Measurements from ENCODE around the gene SLC7A8. TPM values are rescaled to one million over a fixed set of nuclear protein-coding genes. Genes with fewer than 3 reads are reported as not detected.

Gene SLC7A8
- polyA plus RNA-seq, 1 donor (not counting 4 experiments of a cell fraction or from before 2014, with no cell fraction given), result 29.1 TPM

DNA sequence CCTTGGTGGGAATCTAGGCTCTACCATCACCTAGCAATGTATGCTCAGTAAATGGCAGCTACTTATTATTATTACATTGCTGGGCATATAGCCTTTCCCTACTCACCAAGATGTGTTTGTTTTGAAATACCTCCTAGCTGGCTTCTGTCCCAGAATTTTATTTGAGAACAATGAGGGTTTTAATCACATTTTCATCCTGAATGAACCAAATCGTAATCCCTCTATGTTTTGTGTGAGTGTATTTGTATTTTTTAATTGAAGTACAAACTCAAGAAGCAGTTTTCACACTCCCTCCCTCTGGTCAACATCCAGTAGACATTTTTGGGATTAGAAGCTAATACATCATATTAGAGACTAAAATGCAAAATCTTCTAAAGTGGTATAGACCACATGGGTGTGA lies 7.6 kb downstream of the SLC7A8 start:
- H3K9me1 ChIP-seq (ENCODE audit: control insufficient read depth, extremely low read depth, insufficient read depth, low read length), result no peaks in the 10 kb centered on the region
- H3K9me3 ChIP-seq (ENCODE audit: control insufficient read depth, low read depth, low read length), result no peaks in the 10 kb centered on the region
- H3K4me1 ChIP-seq (ENCODE audit: control insufficient read depth, extremely low read depth, insufficient read depth, low read length), result peaks cover 33% of the 10 kb centered on the region
- H3K79me2 ChIP-seq (ENCODE audit: control insufficient read depth, insufficient read depth, low read length), result no peaks in the 10 kb centered on the region
- no peak overlapping the region for H3K4me3 ChIP-seq (ENCODE audit: control insufficient read depth in 2 of 3, extremely low read depth in 1 of 3, insufficient read depth in 2 of 3, low read depth in 1 of 3, low read length in 3 of 3)
- H2AFZ ChIP-seq (ENCODE audit: control insufficient read depth, low read length), result no peak overlapping the region
- dilution Hi-C loops (cut with MboI; ENCODE audit: extremely low pct_ligation_motif_present, low sequenced_read_pairs), result no loop called here
- FAIRE-seq, result no peak
- H3K36me3 ChIP-seq (ENCODE audit: control insufficient read depth in 2 of 2, extremely low read depth in 1 of 2, insufficient read depth in 2 of 2, low read length in 2 of 2), result peaks cover 0 to 3% of the 10 kb centered on the region in 2 experiments
- H3K4me2 ChIP-seq (ENCODE audit: control insufficient read depth, extremely low read depth, insufficient read depth, low read depth, low read length), result no peak overlapping the region
- no peaks in the 10 kb centered on the region for H3K27me3 ChIP-seq (ENCODE audit: control insufficient read depth, extremely low read depth, insufficient read depth, low read length)
- no peak for DNase-seq (ENCODE audit: low read depth, low spot score)
- TF ChIP-seq EZH2 (IDR thresholded peaks at IDR 0.05; ENCODE audit: low read length), result no peak
- TF ChIP-seq, protein P1, sequence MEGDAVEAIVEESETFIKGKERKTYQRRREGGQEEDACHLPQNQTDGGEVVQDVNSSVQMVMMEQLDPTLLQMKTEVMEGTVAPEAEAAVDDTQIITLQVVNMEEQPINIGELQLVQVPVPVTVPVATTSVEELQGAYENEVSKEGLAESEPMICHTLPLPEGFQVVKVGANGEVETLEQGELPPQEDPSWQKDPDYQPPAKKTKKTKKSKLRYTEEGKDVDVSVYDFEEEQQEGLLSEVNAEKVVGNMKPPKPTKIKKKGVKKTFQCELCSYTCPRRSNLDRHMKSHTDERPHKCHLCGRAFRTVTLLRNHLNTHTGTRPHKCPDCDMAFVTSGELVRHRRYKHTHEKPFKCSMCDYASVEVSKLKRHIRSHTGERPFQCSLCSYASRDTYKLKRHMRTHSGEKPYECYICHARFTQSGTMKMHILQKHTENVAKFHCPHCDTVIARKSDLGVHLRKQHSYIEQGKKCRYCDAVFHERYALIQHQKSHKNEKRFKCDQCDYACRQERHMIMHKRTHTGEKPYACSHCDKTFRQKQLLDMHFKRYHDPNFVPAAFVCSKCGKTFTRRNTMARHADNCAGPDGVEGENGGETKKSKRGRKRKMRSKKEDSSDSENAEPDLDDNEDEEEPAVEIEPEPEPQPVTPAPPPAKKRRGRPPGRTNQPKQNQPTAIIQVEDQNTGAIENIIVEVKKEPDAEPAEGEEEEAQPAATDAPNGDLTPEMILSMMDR (optimal IDR thresholded peaks at IDR 0.05 in 1 of 3, IDR thresholded peaks at IDR 0.05 in 1 of 3, conservative IDR thresholded peaks at IDR 0.05 in 1 of 3; ENCODE audit: extremely low read depth in 1 of 3, insufficient read depth in 2 of 3, low read length in 3 of 3), result no peak
- no peaks in the 10 kb centered on the region for H4K20me1 ChIP-seq (ENCODE audit: control insufficient read depth, extremely low read depth, insufficient read depth, low read length)
- H3K9ac ChIP-seq (ENCODE audit: control insufficient read depth, extremely low read depth, insufficient read depth, low read length), result no peak overlapping the region
- no peak overlapping the region for H3K27ac ChIP-seq (ENCODE audit: control insufficient read depth, insufficient read depth, low read length)

DNA sequence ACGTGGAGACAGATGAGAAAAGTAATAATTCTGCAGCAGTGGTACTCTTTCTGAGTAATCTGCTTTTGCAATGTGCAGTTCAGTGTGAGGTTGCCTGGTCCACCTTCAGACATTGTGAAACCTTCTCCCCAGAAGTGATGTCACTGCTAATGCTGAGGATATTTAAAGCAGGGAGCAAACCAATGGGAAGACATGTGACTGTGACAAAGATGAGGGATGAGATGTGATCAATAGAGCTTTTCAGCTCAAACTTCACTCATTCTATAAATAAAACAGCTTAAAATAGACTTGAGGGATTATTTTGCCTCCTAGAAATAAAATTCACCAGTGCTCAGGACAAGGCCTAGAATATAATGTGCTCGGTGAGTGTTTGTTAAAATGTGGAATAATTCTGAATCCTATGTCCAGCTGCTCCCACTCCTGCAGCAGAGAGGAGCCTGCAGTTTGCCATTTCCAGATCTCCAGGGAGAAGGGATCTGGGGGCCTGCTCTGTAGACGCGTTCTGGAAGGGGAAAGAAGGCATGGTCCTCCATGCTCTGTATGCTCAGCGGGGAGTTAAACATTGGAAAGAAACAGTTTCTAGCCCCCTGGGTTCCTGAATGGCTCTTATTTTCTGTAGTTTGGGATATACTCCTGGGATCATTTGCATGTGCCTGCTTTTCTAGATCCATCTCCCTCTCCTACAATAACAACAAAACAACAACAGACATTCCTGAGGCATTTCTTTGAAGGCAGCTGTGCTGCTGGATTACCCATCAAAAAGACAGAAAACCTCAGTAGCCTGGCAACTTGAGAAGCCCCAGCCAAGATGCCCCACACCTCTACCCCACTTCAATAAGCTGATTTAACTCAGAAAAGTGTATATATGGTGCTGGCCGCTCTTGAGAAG lies 8.9 kb downstream of the SLC7A8 start:
- Histone ChIP-seq H3K36me3 (ENCODE audit: control insufficient read depth in 2 of 2, extremely low read depth in 1 of 2, insufficient read depth in 2 of 2, low read length in 2 of 2) (peaks cover 0 to 3% of the 10 kb centered on the region in 2 experiments), H3K9ac (ENCODE audit: control insufficient read depth, extremely low read depth, insufficient read depth, low read length) (no peak overlapping the region), H2AFZ (ENCODE audit: control insufficient read depth, low read length) (no peak overlapping the region), H3K9me1 (ENCODE audit: control insufficient read depth, extremely low read depth, insufficient read depth, low read length) (no peaks in the 10 kb centered on the region), H3K79me2 (ENCODE audit: control insufficient read depth, insufficient read depth, low read length) (no peaks in the 10 kb centered on the region), H3K4me3 (ENCODE audit: control insufficient read depth in 2 of 3, extremely low read depth in 1 of 3, insufficient read depth in 2 of 3, low read depth in 1 of 3, low read length in 3 of 3) (no peak overlapping the region), H4K20me1 (ENCODE audit: control insufficient read depth, extremely low read depth, insufficient read depth, low read length) (no peaks in the 10 kb centered on the region), H3K4me2 (ENCODE audit: control insufficient read depth, extremely low read depth, insufficient read depth, low read depth, low read length) (no peak overlapping the region), H3K27ac (ENCODE audit: control insufficient read depth, insufficient read depth, low read length) (no peak overlapping the region), H3K9me3 (ENCODE audit: control insufficient read depth, low read depth, low read length) (no peaks in the 10 kb centered on the region), H3K27me3 (ENCODE audit: control insufficient read depth, extremely low read depth, insufficient read depth, low read length) (no peaks in the 10 kb centered on the region), H3K4me1 (ENCODE audit: control insufficient read depth, extremely low read depth, insufficient read depth, low read length) (peaks cover 39% of the 10 kb centered on the region)
- DNase-seq (ENCODE audit: low read depth, low spot score), result no peak
- TF ChIP-seq, protein P1 (optimal IDR thresholded peaks at IDR 0.05 in 1 of 3, IDR thresholded peaks at IDR 0.05 in 1 of 3, conservative IDR thresholded peaks at IDR 0.05 in 1 of 3; ENCODE audit: extremely low read depth in 1 of 3, insufficient read depth in 2 of 3, low read length in 3 of 3), result no peak
- no peak for TF ChIP-seq EZH2 (IDR thresholded peaks at IDR 0.05; ENCODE audit: low read length)
- no peak for FAIRE-seq
- dilution Hi-C loops (cut with MboI; ENCODE audit: extremely low pct_ligation_motif_present, low sequenced_read_pairs), result no loop called here

Measured in keratinocyte (primary cell).